ENCODE measurements around the gene TMED7. TPM values are rescaled to one million over a fixed set of nuclear protein-coding genes. Genes with fewer than 3 reads are reported as not detected.

The TMED7 gene
- total RNA-seq, 8 experiments from 2014 or later, result 44.5 to 110 (median 67.5) TPM

DNA sequence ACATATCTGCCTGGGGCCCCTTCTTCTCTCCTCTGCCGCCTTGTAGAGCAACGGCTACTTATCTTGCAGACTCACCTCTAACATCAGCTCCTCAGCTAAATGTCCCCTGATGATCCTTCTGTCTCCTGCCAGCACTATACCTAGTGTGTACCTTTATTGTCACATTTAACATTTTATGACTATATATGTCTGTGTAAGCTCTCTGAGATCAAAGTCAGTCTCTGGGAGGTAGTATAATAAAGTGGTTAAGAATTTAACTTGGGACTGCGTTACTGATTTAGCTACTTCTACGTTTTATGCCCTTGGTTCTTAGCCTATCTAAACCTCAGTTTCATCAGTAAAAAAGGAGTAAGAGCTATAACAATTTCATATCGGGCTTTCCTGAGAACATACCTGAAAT lies 2.2 kb downstream of the TMED7 start:
- peak overlapping the region; percentile 83 to 97 (median 90) for H3K4me3 ChIP-seq
- no peak overlapping the region for H3K27ac ChIP-seq
- peaks cover 20 to 40% of the 10 kb centered on the region in 2 donors for H3K4me1 ChIP-seq (replicated peaks in 1 of 2)
- ATAC-seq (replicated peaks in 6 of 8), result no peak
- 15 to 83% (median 61%) methylated on average over 1 to 5 of the region's 5 CpGs; no CpG with 5 or more reads in 1 of the 10 experiments for WGBS, 10 experiments
- in situ Hi-C loops (cut with MboI; ENCODE audit: low pct_unique_long_range_greater_than_20kb in 2 of 9, low sequenced_read_pairs in 9 of 9, unreplicated experiment in 9 of 9), result no loop called here

DNA sequence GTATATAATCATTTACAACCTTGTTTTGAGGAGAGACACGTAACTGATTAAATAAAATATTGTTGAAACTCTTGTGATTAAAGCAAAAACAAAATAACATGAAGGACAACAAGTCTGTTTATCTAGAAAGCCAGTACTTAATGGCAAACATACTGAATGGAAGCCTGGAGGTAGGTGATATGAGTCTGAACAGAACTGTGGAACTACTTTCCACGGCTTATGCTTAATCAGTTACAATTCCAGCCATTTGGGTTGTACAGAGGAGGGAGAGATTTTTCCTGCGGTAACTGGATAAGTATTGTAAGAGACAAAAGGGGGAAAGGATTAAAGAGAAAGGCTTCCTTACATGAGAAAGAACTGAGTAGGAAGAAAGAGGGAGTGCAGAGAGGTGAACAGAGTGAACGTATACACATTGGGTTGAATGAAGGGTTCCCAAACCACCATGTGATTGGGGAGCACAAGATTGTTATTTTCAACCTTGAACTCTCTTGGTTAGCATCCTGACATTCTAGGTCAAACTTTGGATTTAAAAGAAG lies 4.4 kb downstream of the TMED7 start:
- Histone ChIP-seq H3K4me3 (no peak overlapping the region), H3K4me1 (replicated peaks in 1 of 2) (peaks cover 20 to 34% of the 10 kb centered on the region in 2 donors), H3K27ac (no peak overlapping the region)
- no peak for ATAC-seq (replicated peaks in 6 of 8)
- 17 to 100% (median 89%) methylated on average over 1 to 4 of the region's 4 CpGs for WGBS, 10 experiments
- in situ Hi-C loops (cut with MboI; ENCODE audit: low pct_unique_long_range_greater_than_20kb in 2 of 9, low sequenced_read_pairs in 9 of 9, unreplicated experiment in 9 of 9), result no loop called here

DNA sequence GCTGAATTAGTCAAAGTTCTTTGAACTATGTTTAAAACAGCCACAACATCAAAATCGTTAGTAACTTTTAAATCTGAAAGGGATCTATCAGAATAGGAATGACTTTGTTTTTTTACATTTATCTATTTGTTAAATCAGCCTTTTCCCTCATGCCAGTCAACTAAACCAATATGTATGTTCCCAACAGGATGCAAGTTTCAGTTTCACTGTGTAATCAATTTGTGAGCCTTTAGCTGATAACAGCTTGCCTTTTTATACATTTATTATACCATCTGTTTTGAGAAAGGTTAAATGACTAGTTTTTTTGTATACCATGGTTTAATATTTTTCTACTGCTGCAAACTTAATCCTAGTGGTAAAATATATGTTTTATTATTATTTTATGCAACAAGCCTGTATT lies 8.9 kb downstream of the TMED7 start:
- 0 to 88% (median 40%) methylated on average over 1 of the region's 1 CpG; no CpG with 5 or more reads in 2 of the 10 experiments for WGBS, 10 experiments
- Histone ChIP-seq H3K4me3 (no peak overlapping the region), H3K27ac (no peak overlapping the region), H3K4me1 (replicated peaks in 1 of 2) (peaks cover 3 to 7% of the 10 kb centered on the region in 2 donors)
- in situ Hi-C loops (cut with MboI; ENCODE audit: low pct_unique_long_range_greater_than_20kb in 2 of 9, low sequenced_read_pairs in 9 of 9, unreplicated experiment in 9 of 9), result no loop called here
- no peak for ATAC-seq (replicated peaks in 6 of 8)

DNA sequence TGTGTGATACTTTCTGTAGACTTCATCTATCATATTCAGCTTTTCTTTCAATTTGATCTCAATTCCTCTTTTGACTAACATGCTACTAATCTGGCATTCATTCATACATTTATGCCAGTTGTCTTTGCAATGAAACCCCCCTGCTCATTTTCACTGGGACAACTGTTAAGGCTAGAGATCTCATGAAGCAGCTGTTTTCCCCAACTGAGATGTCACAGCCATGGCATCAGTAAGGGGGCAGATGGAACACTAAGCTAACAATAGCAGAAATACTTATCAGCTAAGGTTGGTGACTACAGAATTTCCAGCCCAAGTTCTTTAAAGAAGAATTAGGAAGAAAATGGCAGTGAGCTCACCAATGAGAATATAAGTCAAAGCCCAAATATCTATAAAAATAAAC lies 9.4 kb downstream of the TMED7 start:
- H3K4me1 ChIP-seq (replicated peaks in 1 of 2), result peaks cover 2% of the 10 kb centered on the region in 2 donors
- no peak for ATAC-seq (replicated peaks in 6 of 8)
- H3K4me3 ChIP-seq, result no peak overlapping the region
- H3K27ac ChIP-seq, result no peak overlapping the region
- in situ Hi-C loops (cut with MboI; ENCODE audit: low pct_unique_long_range_greater_than_20kb in 2 of 9, low sequenced_read_pairs in 9 of 9, unreplicated experiment in 9 of 9), result no loop called here

DNA sequence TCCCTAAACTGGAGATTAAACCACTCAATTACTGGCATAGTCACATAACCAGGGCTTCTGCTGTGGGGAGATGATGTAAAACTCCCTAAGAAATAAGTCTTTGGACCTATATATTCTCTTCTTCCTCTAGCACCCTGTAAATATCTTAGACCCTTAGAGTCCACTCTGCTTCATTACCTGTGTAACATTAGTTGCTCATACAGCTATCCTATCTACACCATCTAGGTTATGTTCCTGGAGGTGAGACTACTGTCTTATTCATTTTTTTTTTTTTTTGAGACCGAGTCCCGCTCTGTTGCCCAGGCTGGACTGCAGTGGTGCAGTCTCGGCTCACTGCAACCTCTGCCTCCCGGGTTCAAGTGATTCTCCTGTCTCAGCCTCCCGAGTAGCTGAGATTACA lies 14.0 kb downstream of the TMED7 start:
- 62 to 100% (median 94%) methylated on average over 2 to 5 of the region's 5 CpGs; no CpG with 5 or more reads in 6 of the 10 experiments for WGBS, 10 experiments

DNA sequence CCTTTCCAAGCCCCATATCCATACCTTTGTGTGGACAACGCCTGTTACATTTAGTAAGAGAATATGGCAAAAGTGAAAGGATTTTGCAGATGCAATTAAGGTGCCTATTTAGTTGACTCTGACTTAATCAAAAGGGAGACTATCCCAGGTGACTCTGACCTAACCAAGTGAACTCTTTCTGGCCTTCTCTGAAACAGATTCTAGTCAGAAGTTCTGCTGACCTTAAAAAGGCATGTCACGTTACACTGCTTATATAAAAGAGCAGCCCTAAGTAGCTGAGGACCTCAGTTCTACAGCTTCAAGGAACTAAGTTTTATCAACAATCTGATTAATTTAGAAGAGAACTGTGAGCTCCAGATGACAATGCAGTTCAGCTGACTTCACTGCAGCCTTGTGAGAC lies 17.9 kb downstream of the TMED7 start:
- Histone ChIP-seq H3K4me3 (no peak overlapping the region), H3K27ac (no peak overlapping the region), H3K4me1 (replicated peaks in 1 of 2) (peaks cover under 1 to 2% of the 10 kb centered on the region in 2 donors)
- ATAC-seq (replicated peaks in 6 of 8), result no peak
- in situ Hi-C loops (cut with MboI; ENCODE audit: low pct_unique_long_range_greater_than_20kb in 2 of 9, low sequenced_read_pairs in 9 of 9, unreplicated experiment in 9 of 9), result no loop called here
- 79 to 100% (median 91%) methylated on average over 1 to 2 of the region's 2 CpGs for WGBS, 10 experiments

More for the DNA sequence above, 14.0 kb downstream of the TMED7 start:
- ATAC-seq (replicated peaks in 6 of 8), result no peak
- Histone ChIP-seq H3K27ac (no peak overlapping the region), H3K4me3 (no peak overlapping the region), H3K4me1 (replicated peaks in 1 of 2) (no peaks in the 10 kb centered on the region)
- in situ Hi-C loops (cut with MboI; ENCODE audit: low pct_unique_long_range_greater_than_20kb in 2 of 9, low sequenced_read_pairs in 9 of 9, unreplicated experiment in 9 of 9), result no loop called here

DNA sequence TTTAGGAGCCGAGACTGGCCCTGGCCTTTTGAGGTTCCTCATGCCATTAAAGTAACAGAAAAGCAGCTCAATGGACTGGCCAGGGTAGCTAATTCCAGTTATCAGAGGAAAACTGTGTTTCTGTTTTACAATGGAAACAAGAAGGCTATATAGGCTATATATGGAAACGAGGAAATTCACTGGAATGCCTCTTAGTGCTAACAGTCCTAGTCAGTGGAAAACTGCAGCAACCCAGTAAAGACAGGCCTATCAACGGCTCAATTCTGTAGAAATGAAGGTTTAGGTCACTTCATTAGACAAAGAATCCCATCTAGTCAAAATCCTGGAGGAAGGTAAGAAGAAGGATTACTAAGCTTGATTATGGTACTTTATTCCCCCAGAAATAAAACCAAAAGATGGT lies 20.4 kb downstream of the TMED7 start:
- in situ Hi-C loops (cut with MboI; ENCODE audit: low pct_unique_long_range_greater_than_20kb in 2 of 9, low sequenced_read_pairs in 9 of 9, unreplicated experiment in 9 of 9), result no loop called here
- peaks cover 7% of the 10 kb centered on the region in 2 donors for H3K4me1 ChIP-seq (replicated peaks in 1 of 2)
- no peak overlapping the region for H3K4me3 ChIP-seq
- H3K27ac ChIP-seq, result no peak overlapping the region
- ATAC-seq (replicated peaks in 6 of 8), result no peak
- WGBS, 10 experiments, result 85 to 100% (median 98%) methylated on average over 1 to 3 of the region's 3 CpGs; no CpG with 5 or more reads in 2 of the 10 experiments

DNA sequence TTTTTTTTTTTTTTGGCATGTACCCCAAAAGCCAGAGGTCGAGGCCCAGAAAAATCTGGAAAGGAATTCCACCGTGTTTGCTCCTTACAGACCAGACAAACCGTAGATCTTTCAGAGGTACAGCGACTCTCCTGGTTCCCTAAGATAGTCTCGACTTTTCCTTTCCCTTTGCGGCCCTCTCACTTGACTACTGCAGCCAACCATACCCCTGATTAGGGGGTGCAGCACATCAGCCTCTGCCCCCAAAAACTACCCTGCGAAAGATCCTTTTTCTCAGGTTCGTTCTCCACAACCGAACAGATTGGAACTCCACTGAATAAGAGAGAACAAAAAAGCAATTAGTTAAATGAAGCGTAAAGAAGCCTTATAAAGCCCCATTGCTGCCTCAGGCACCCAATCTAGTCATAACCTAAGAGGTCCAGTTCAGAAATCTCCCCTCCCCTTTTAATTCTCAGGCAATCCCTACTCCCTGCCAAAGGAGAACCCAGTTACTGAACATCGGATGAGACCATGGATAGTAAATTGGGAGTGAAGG lies 23.2 kb downstream of the TMED7 start:
- Histone ChIP-seq H3K27ac (peak overlapping the region in 1 of 2 donors; percentile 47), H3K4me3 (peak overlapping the region in 4 of 5 donors; percentile 27 to 40 (median 35)), H3K4me1 (replicated peaks in 1 of 2) (peaks cover 7% of the 10 kb centered on the region in 2 donors)
- 8 to 71% (median 29%) methylated on average over 3 to 11 of the region's 11 CpGs for WGBS, 10 experiments
- in situ Hi-C loops (cut with MboI; ENCODE audit: low pct_unique_long_range_greater_than_20kb in 2 of 9, low sequenced_read_pairs in 9 of 9, unreplicated experiment in 9 of 9), result no loop called here
- peak; percentile 12 to 51 (median 32) for ATAC-seq (replicated peaks in 6 of 8)

DNA sequence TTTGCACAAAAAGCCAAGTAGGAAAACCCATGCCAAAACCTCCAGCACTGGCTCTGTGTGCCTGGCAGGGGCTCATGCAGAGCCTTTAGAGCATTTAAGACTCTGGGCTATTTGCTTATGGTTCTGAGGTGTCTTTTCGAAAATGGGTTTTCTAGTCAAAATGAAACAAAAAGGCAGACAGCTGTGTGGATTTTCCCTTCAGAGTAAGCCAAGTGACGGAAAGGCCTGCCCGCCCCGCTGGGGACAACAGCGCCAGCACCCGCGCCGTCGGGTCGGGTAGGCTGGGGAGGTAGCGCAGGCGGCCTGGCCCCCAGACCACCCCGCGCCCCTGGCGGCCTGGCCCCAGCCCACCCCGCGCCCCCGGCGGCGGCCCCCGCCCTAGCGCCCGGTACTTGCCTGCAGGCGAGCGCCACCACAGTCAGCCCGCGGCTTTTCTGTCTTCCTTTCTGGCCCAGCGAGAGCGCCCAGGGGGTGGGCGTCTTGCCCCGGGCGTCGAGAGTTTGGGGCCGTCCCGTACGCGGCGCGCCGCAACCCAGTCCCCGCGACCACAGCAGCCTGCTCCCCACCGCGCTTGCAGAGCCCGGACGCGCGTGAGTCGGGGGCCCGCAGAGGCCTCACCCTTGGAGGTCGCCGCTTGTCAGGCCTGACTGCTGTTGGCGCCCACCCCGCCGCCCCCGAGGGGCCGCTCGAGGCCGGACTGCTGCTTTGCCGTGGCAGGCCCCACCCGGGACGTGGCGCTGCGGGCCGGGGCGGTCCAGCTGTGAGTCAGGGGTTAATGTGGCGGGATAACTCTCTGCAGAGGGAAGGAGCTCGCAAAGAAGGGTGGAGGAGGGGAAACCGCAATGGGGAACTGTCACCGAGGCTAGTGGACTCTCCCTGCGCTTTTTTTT lies 23.9 kb downstream of the TMED7 start, which contains the start of gene TICAM2:
TSS of gene TICAM2 (minus strand) at position 779 of the 890 bp plus-strand sequence. CDS start 21,223 bp downstream, outside the sequence.
- H3K4me1 ChIP-seq (replicated peaks in 1 of 2), result peaks cover 7% of the 10 kb centered on the region in 2 donors
- peak within 1 kb of the TSS; percentile 26 to 40 (median 30) for H3K4me3 ChIP-seq
- peak; percentile 67 to 88 (median 82) for ATAC-seq (replicated peaks in 6 of 8)
- peak within 1 kb of the TSS; percentile 12 to 47 for H3K27ac ChIP-seq
- WGBS, 10 experiments, result 0 to 36% (median 8%) methylated on average over 1 to 13 of the region's 71 CpGs; no CpG with 5 or more reads in 1 of the 10 experiments
- in situ Hi-C loops (cut with MboI; ENCODE audit: low pct_unique_long_range_greater_than_20kb in 2 of 9, low sequenced_read_pairs in 9 of 9, unreplicated experiment in 9 of 9), result no loop called here

DNA sequence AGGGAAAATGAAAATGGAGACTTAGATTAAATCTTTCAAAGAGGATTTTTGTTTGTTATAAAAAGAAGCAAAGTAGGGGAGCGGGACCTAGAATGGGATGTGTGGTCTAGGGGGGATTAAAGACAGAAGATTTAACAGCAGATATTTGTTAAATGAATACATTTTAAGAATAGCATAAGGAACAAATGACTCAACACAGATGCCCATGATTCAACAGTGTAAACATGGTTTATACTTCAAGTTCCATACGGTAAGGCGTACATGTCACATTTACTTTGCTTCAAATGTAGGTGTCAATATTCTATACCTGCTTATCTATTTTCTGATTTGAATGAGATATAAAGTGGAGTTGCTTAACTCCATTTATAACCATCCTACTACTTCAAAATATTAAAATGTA lies 25.1 kb downstream of the TMED7 start:
- no peak for ATAC-seq (replicated peaks in 6 of 8)
- Histone ChIP-seq H3K4me1 (replicated peaks in 1 of 2) (peaks cover 7% of the 10 kb centered on the region in 2 donors), H3K4me3 (no peak overlapping the region), H3K27ac (no peak overlapping the region)
- in situ Hi-C loops (cut with MboI; ENCODE audit: low pct_unique_long_range_greater_than_20kb in 2 of 9, low sequenced_read_pairs in 9 of 9, unreplicated experiment in 9 of 9), result no loop called here
- 66 to 100% (median 95%) methylated on average over 3 of the region's 3 CpGs; no CpG with 5 or more reads in 1 of the 10 experiments for WGBS, 10 experiments

DNA sequence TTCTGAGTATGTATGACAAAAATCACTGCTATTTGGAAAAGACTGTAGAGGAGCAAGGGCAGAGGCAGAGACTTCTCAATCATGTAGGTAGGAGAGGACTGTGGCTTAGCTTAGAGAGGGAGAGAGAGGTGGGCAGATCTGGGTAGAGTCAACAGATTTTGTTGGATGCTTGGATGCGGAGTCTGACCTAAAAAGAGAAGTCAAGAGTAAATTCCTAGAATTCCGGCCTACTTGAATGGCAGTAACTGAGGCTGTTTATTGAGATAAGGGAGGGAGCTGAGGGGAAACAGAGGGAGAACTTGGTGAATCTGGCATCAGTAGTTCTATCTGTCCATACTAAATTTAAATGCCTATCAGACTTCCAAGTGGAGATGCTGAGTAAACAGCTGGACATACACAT lies 25.9 kb downstream of the TMED7 start:
- WGBS, 10 experiments, result 68 to 100% (median 93%) methylated on average over 1 to 2 of the region's 2 CpGs; no CpG with 5 or more reads in 1 of the 10 experiments
- Histone ChIP-seq H3K4me1 (replicated peaks in 1 of 2) (peaks cover 7% of the 10 kb centered on the region in 2 donors), H3K4me3 (no peak overlapping the region), H3K27ac (no peak overlapping the region)
- no peak for ATAC-seq (replicated peaks in 6 of 8)
- in situ Hi-C loops (cut with MboI; ENCODE audit: low pct_unique_long_range_greater_than_20kb in 2 of 9, low sequenced_read_pairs in 9 of 9, unreplicated experiment in 9 of 9), result loop anchor here in 6 of 9 experiments (10.0 to 25.0 kb wide), 4 partner anchors 288 to 513 kb away; no protein-coding TSS in a partner anchor

DNA sequence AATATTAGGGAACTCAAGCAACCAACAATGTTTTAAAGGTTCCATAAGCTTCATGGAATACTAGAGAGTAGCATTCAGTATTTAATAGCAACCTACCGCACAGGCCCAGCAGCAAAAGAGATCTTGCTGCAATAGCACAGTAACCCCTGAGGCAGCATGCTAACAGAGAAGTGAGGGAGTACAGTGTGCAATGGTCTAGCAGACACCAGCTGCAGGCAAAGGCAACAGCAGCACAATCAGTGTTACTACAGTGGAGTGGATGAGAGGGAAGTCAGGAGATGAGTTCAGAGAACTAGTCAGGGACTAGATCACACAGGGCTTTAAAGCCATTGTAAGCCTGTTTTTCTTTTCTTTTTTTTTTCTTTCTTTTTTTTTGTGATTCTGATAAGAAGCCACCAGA lies 26.3 kb downstream of the TMED7 start:
- ATAC-seq (replicated peaks in 6 of 8), result peak; percentile 21 to 64 (median 47)
- in situ Hi-C loops (cut with MboI; ENCODE audit: low pct_unique_long_range_greater_than_20kb in 2 of 9, low sequenced_read_pairs in 9 of 9, unreplicated experiment in 9 of 9), result loop anchor here in 6 of 9 experiments (10.0 to 25.0 kb wide), 4 partner anchors 287 to 512 kb away; no protein-coding TSS in a partner anchor
- Histone ChIP-seq H3K27ac (no peak overlapping the region), H3K4me1 (replicated peaks in 1 of 2) (peaks cover 7% of the 10 kb centered on the region in 2 donors), H3K4me3 (no peak overlapping the region)
- 18 to 100% (median 89%) methylated on average over 1 of the region's 1 CpG; no CpG with 5 or more reads in 1 of the 10 experiments for WGBS, 10 experiments

Data from motor neuron (in vitro differentiated cells).